KBM-7 (cell line): Measurements from ENCODE around the gene RTN3.
A peak's percentile ranks its signal among the peaks of the same experiment; 100 is the strongest.

Experiments used
- DNase-seq: peaks from one replicate; pipeline ENCODE4 v3.0.0-alpha.2; 2015
- in situ Hi-C: fragments of 300-500 bp; cut with MboI; formaldehyde crosslinking; loops from 2 replicates; pipeline ENCODE4 v1.14.3; 2020; ENCODE audit warnings: low sequenced_read_pairs, low pct_unique_long_range_greater_than_20kb, mixed read lengths

RTN3 gene

DNA sequence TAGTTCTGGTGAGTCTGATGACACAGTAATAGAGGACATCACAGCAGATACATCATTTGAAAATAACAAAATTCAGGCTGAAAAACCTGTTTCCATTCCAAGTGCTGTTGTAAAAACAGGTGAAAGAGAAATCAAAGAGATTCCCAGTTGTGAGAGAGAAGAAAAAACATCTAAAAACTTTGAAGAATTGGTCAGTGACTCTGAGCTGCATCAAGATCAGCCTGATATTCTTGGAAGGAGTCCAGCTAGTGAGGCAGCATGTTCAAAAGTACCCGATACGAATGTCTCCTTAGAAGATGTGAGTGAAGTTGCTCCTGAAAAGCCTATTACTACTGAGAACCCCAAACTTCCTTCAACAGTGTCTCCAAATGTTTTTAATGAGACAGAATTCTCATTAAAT is 38.7 kb downstream of the RTN3 start:
- in situ Hi-C loops = no loop called here
- DNase-seq = no peak

DNA sequence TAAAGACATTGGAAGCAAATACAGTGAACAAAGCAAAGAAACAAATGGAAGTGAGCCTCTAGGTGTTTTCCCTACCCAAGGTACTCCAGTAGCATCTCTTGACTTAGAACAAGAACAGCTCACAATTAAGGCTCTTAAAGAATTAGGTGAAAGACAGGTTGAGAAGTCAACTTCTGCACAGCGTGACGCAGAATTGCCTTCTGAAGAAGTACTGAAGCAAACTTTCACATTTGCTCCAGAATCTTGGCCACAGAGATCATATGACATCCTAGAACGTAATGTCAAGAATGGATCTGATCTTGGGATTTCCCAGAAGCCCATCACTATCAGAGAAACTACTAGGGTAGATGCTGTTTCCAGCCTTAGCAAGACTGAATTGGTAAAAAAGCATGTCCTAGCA is 39.3 kb downstream of the RTN3 start:
- in situ Hi-C loops = no loop called here
- no peak for DNase-seq

DNA sequence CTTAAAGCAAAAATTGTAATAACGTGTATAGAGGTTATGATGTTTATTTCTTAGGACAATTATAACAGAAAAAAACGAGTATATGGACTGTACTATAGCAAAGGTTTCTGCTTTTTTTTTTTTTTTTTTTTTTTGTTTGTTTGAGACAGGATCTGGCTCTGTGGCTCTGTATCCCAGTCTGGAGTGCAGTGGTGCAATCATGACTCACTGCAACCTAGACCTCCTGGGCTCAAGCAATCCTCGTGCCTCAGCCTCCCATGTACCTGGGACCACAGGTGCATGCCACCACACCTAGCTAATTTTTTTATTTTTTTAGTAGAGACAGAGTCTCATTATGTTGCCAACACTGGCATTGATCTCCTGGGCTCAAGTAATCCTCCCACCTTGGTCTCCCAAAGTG is 48.0 kb downstream of the RTN3 start:
- no peak for DNase-seq
- in situ Hi-C loops = no loop called here

DNA sequence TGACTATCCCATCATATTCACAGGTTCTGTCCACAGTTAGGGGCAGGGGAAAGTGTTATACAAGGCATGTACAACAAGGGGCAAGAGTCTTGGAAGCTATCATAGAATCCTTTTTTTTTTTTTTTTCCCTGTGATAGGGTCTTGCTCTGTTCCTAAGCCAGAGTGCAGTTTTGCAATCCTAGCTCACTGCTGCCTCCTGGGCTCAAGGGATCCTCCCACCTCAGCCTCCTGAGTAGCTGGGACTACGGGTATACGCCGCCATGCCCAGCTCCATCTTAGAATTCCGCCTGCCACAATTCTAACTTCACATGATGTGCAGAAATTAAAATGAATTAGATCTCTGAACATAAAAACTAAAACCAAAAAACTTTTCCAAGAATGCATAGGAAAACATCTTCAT is 55.6 kb downstream of the RTN3 start:
- in situ Hi-C loops = no loop called here
- DNase-seq = no peak

DNA sequence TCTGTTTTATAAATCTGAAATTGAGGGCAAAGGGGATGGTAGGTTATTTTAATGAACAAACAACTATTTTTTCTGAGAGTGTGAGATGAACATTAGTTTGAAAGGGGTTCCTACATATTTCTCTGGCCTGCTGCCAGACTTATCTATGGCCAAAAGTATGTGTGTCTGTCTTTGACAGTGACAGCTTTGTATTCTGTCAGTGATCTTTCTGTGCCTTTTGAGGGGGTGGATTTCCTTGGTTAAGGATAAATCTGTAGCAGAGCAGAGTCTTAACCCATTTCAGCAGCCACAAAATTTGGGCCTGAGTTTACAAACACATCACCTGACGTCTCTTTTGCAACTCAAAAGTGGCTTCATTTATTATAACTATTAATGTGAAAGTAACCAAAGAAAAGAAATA is 56.4 kb downstream of the RTN3 start:
- DNase-seq = no peak
- in situ Hi-C loops = no loop called here

DNA sequence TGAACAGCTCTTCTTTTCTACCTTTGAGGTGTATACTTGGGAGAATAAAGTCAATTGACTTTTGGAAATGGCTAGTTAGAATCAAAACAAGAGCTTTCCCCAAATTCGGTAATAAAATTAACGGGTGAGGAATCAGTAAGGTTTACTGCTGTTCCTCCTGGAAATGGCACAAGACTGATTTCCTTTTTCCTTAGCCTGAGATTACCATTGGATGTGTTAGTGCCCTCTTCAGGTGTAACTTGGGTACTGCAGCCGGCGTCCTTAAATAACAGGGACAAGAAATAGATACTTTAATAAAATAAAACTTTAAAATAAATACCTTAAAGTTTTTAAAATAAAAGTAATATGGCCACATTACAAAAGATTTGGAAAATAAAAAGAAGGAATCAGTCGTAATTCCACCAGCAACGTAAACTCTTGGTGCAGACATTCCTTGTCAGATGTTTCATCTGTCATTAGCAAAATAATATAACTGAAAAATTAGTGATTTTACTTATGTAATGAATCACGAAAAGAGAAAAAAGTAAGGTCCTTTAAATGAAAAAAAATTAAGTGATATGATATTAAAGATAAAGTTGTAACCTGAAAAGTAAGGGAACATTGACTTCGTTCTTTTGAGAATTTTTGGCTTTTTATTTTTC is 57.5 kb downstream of the RTN3 start:
- in situ Hi-C loops = no loop called here
- peak; percentile 87 for DNase-seq

DNA sequence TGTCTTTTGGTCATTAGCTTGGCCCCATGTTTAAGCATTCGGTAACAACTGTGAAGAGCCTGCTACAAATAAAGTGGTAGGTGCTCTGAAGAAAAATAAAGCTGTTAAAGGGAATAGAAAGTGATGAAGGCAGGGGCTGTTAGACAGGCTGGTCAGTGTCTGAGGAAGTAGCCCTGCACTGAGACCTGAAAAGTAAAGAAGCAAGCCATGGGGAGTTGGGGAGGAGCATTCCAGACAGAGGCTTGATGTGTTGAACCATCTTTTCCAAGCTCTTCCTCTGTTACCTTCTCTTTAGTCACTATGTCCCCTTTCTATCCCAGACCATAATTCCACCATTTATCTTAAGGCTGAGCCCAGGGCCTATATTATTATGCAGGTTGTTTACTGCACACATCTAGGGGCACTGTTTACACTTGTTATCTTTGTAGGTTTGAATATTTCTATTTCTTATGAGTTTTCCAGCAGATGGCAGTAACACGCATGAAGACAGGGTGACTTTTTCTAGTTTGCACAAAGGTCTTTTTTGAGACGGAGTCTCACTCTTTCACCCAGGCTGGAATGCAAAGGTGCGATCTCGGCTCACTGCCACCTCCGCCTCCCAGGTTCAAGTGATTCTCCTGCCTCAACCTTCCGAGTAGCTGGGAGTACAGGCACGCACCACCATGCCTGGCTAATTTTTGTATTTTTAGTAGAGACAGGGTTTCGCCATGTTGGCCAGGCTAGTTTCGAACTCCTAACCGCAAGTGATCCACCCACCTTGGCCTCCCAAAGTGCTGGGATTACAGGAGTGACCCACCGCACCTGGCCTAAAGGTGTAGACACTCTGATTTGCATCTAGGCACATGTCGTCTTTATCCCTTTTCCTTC is 64.2 kb downstream of the RTN3 start:
- DNase-seq = peak; percentile 18
- in situ Hi-C loops = no loop called here

DNA sequence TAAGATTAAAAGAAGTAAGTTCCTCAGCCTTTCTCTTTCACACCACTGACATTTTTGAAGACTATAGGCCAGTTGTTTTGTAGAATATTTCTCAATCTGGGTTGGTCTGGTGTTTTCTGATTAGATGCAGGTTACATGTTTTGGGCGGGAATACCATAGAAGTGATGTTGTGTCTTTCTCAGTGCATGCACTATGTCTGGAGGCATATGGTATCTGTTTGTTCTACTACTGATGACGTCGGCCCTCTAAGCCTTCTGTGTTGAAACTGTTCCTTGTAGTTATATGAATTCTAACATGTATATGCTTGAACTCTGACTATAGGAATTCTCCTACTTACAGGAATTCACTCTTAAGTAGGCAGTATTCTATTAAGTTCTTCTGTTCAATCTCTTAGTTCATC is 65.7 kb downstream of the RTN3 start:
- in situ Hi-C loops = no loop called here

DNA sequence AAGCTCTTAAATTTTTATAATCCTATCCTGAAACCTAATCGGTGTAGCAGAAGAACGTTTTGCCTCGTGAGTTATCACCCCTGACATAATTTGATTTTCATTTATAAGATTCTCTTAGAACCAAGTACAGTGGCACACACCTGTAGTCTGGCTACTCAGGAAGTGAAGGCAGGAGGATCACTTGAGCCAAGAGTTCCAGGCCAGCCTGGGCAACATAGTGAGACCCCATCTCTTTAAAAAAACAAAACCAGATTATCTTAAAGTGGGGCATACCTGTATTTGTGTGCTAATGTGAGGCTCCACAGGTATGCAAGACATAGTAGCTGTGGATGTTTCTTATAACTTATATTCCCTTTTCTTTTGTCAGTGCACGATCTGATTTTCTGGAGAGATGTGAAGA is 68.3 kb downstream of the RTN3 start:
- no peak for DNase-seq

More for the DNA sequence above, 65.7 kb downstream of the RTN3 start:
- no peak for DNase-seq

DNA sequence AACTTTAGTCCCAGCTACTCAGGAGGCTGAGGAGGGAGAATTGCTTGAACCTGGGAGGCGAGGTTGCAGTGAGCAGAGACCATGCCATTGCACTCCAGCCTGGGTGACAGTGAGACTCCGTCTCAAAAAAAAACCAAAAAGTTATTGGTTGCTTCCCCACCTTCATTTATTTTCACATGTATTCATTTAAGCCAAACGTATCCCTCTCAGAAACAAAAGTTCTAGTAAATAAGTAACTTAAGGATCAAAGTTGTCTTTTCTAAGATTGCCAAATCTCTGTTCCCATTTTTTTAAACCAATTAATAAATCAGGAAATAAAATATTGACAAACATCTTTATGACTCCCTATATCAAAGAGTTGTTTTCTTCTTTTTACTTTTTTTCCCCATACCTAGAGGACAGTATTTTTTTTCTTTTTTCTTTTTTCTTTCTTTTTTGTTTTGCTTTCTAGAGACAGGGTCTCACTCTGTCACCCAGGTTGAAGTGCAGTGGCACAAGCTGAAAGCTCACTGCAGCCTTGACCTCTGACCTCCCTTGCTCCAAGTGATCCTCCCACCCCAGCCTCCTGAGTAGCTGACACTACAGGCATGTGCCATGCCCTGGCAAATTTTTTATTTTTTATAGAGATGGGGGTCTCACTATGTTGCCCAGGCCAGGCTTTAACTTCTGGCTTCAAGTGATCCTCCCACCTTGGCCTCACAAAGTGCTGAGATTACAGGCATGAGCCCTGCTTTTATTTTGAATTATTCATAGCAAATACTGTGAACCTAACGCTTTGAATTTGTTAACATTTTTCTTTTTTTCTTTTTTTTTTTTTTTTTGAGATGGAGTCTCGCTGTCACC is 75.8 kb downstream of the RTN3 start:
- in situ Hi-C loops = no loop called here

More for the DNA sequence above, 68.3 kb downstream of the RTN3 start:
- in situ Hi-C loops = no loop called here

DNA sequence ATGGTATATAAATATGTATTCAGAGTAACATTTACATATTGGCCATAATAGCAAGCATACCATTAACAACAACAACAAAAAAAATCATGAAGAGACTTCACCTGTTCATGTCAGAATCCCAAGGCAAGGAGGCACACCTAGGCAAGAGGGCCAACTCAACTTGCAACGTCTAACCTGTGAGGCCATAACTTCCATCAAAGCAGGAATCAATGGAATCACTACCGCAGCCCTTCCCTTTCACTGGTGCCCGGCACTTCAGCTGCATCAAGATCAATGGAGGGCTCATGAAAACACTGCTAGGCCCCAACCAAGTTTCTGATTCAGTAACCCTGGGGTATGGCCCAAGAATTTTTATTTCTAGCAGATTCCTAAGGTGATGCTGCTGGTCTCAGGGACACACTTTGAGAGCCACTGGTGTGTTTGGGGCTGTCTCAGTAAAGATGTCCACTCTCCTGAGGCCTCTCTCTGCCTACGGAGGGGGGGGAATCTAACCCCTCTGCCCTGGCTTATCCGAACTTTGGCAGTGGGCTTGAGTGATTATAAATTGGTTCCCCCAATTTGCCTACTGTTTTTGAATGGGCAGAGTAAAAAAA is 79.3 kb downstream of the RTN3 start:
- in situ Hi-C loops = no loop called here
- no peak for DNase-seq

More for the DNA sequence above, 75.8 kb downstream of the RTN3 start:
- DNase-seq = no peak

DNA sequence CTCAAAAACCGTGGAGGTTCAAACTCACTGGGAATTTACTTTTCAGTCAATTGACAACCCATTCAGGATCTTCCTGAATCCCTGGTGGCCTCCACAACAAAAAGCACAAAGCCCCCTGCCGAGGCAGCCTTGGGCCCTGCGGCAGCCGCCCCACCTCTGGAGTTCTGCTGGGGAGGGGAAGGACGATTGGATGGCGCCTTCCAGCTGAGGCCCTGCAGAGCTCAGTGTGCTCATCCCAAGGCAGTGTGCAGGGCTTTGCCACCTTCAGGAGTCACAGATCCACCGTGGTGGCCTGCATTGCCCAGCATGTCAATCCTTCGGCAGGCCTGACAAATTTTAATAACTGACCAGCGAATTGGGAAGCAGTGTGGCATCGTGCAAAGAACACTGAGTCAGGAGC is 79.9 kb downstream of the RTN3 start:
- DNase-seq = no peak
- in situ Hi-C loops = no loop called here

DNA sequence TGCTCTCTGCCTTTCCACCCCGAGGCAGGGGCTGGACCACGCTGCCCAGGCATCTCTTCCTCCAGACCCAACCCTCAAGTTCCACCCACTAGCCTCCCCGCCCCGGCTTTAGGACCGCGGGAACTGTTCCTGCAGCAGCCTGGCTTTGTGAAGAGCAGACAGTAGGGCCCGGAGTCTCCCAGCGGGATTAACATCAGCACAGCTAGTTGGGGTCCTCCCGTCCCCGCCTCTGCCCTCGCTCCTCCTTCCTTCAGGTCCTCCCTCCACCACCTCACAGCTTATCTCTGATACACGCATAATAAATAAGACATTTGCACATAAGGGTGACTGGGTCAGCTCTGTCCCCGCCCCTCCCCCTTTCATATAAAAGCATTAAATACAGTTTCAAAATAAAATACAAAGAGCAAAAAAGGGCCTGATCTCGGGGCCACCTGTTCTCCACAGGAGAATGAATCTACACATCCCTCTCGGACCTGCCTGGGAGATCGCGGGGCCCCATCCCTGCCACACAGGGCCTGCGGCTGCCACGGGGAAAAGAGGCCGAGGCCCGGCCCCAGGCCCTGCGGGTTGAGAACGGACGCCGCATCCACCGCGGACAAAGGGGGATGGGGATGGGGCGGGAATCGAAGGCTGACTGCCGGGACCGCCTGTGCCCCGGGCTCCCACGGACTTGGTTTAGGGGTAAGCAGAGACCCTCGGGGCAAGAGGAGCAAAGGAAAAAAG is 80.8 kb downstream of the RTN3 start:
- in situ Hi-C loops = no loop called here
- DNase-seq = no peak

DNA sequence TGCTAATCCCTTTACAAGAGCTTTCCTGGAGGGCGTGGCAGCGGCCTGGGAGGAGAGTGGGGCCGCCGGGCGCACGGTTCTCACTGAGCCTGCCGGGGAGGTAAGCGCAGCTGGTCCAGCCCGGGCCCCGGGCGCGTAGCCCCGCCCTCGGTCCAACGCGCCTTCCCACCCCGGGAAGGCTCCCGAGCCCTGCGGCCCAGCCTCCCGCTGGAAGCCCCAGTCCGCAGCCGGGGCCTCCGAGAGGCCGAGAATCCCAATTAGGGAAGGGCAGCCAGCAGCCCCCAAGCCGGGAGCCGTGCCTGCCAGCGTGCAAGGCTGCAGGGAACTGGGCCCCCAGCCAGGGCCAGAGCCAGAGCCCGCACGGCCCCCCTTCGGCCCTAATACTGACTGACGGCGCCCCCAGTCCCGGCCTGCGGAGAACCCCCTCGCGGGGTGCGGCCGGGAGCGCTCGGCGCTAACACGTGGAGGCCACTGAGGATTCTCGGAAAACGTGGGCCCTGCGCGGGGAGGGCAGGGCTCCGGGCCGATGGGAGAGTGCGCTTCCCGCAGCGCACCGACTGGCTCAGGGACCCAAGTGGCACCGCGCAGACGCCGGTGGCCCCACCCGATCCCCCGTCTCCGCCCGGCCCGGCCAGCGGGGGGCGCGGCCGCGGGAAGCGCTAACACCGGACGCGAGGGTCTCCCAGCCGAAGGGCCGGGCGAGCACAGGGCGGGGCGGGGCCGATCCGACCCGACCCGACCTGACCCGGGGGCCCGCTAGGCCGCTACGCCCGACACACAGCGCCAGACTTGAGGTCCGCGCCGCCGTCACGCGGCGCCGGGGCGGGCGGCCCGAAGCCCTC is 81.6 kb downstream of the RTN3 start:
- no peak for DNase-seq
- in situ Hi-C loops = no loop called here

DNA sequence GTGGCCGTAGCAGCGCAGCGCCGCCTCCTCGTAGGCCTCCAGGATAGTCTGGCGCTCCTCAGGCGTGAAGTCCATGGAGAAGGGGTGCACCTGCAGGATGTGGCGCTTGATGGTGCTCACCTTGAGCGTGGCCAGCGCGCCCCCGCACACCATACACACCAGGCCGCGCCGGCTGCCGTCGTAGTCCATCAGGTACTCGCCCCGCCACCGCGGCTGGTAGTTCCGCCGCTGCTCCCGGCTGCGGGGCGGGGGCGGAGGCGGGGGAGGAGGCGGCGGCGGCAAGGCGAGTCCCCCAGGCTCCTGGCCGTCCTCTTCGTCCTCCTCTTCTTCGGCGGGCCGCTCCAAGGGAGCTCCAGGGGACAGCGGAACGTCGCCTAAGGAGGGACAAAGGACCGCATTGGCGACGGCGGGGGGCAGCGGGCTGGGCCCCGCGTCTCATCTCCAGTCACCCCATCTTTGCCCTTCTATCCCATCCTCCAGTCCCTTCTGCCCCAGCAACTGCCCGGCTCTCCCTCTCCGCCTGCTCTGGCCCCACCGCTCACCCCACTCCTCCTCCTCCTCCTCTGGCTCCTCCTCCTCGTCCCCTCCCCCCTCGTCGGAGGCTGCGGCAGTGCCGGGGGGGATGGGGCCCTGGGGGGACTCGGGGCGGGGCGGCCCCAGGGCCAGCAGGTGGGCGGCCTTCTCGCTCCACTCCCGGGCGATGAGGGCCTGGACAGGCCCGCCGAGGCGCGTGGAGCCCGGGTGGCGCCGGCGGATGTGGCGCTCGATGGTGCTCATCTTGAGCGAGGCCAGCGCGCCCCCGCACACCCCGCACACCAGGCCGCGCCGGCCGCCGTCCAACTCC is 82.4 kb downstream of the RTN3 start:
- in situ Hi-C loops = no loop called here
- no peak for DNase-seq

DNA sequence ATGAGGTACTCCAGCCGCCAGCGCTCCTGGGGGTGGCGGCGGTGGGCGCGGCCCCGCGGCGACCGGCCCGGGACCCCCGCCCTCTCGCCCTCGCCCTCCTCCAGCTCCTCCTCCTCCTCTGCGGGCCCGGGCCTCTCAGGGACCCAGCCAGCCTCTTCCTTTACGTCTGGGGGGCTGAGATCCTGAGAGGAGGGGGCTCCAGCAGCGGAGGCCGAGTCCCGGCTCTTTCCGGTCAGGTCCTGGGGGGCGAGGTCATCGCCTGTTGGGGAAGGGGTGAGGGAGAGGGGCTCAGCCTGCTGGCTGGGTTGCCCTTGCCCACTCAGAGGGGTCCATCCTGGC is 83.0 kb downstream of the RTN3 start:
- no peak for DNase-seq
- in situ Hi-C loops = no loop called here
